ENCODE results near the gene NREP. TPM values are rescaled to one million over a fixed set of nuclear protein-coding genes. Genes with fewer than 3 reads are reported as not detected.

NREP gene
- 10 to 100 TPM; 14.2 to 15.7 TPM for total RNA-seq

GRCh38 chr5:111756581-111757354 lies at the start of gene NREP:
Gene NREP, minus strand, starts transcription at chr5:111757194. Its CDS starts 1,422 bp downstream, at chr5:111755772.
- Mint-ChIP-seq H3K27me3 (no peaks in the 10 kb centered on the region), H3K4me1 (peaks cover 24% of the 10 kb centered on the region), H3K9me3 (no peaks in the 10 kb centered on the region), H3K4me3 (peak within 1 kb of the TSS; percentile 79), H3K27ac (peak within 1 kb of the TSS; percentile 89), H3K36me3 (peaks cover 4% of the 10 kb centered on the region)
- peak; percentile 25 for DNase-seq

DNA sequence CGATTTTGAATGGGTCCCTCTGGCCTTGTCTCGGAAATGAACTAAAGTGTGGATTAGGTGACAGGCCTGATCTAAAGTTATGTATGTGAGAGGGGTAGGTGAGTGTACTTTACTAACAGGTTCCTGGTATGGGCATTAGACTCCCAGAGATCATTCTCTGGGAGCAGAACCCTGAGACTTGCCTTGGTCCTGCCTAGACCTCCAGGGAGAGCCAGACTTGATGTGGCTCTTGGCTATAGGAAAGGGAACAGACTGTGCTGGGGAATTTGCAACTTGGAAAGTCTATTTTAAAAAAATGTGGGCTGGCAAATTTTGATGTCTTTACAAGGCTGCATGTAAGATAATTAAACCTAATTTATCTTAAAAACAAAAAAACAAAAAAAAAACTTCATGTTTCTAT lies 49.8 kb upstream of the NREP start:
- Mint-ChIP-seq H3K4me3 (no peak overlapping the region), H3K9me3 (no peaks in the 10 kb centered on the region), H3K27ac (no peak overlapping the region), H3K36me3 (no peaks in the 10 kb centered on the region), H3K27me3 (no peaks in the 10 kb centered on the region), H3K4me1 (no peaks in the 10 kb centered on the region)
- DNase-seq = no peak

DNA sequence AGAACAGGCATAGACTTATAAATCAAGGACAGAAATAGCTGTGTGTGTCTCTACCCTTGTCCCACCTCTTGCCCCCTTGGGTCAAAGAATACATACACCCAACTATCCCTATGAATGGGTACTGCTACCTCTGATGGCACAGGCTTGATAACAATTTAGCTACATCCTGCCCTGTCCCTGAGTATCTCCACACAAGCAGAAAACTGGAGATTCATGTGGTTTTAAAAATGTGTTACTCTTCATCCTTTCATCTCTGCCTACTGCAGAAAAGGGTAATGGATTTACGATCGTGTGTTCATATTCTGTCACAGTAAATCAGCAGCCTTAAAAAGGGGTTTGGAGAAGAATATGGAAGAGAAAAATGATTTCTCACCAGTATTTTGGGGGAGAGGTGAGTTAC lies 49.2 kb upstream of the NREP start:
- no peaks in the 10 kb centered on the region for H3K27me3 Mint-ChIP-seq
- H3K4me3 Mint-ChIP-seq = no peak overlapping the region
- H3K9me3 Mint-ChIP-seq = no peaks in the 10 kb centered on the region
- H3K4me1 Mint-ChIP-seq = no peaks in the 10 kb centered on the region
- H3K27ac Mint-ChIP-seq = no peak overlapping the region
- DNase-seq = no peak
- H3K36me3 Mint-ChIP-seq = no peaks in the 10 kb centered on the region

DNA sequence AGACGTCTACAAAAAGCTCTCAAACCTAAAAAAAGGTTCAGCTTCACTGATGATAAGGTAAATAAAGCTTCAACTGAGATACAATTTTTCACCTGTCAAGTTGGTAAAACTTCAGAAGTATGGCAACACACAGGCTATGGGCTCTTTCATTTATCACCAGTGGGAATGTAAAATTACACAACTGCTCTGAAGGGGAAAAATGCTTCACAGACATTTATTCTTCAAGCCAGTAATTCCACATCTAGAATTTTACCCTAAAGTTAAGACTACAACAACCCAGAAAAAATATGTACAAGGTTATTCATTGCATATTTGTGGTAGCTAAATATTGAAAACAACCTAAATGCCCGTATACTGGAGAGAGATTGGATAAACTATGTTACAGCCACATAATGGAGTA lies 48.1 kb upstream of the NREP start:
- no peaks in the 10 kb centered on the region for H3K4me1 Mint-ChIP-seq
- no peak overlapping the region for H3K4me3 Mint-ChIP-seq
- no peak for DNase-seq
- no peaks in the 10 kb centered on the region for H3K36me3 Mint-ChIP-seq
- no peak overlapping the region for H3K27ac Mint-ChIP-seq
- no peaks in the 10 kb centered on the region for H3K9me3 Mint-ChIP-seq
- H3K27me3 Mint-ChIP-seq = no peaks in the 10 kb centered on the region

DNA sequence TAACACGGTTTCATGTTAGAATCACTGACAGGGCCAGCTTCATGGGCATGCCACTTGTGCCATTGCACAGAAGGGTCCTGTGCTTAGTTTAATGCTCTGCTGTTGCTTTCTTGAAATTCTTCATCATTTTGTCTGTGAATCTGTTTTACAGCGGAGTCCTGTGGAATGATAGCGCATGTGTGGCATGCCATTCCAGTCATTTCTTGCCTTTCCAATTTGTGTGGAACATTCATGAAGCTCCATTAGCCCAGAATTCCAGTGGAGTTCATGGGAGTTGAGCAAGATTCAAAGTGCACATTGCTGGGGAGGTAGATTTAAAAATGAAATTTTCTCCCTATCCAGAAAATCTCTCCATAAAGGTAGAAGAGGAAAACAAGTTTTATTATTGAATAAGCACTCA lies 43.4 kb upstream of the NREP start:
- Mint-ChIP-seq H3K27ac (no peak overlapping the region), H3K36me3 (no peaks in the 10 kb centered on the region), H3K4me3 (no peak overlapping the region), H3K4me1 (no peaks in the 10 kb centered on the region), H3K9me3 (peaks cover 1% of the 10 kb centered on the region), H3K27me3 (peaks cover 3% of the 10 kb centered on the region)
- no peak for DNase-seq

- DNase-seq = no peak
- H3K4me1 Mint-ChIP-seq = no peaks in the 10 kb centered on the region
- H3K4me3 Mint-ChIP-seq = no peak overlapping the region
- H3K27ac Mint-ChIP-seq = no peak overlapping the region
- H3K9me3 Mint-ChIP-seq = peaks cover 3% of the 10 kb centered on the region
- peaks cover 3% of the 10 kb centered on the region for H3K27me3 Mint-ChIP-seq
- no peaks in the 10 kb centered on the region for H3K36me3 Mint-ChIP-seq
Observed at GRCh38 chr5:111795142-111795541, 38.1 kb upstream of the NREP start.

- peaks cover 3% of the 10 kb centered on the region for H3K9me3 Mint-ChIP-seq
- H3K36me3 Mint-ChIP-seq = no peaks in the 10 kb centered on the region
- H3K4me3 Mint-ChIP-seq = no peak overlapping the region
- no peaks in the 10 kb centered on the region for H3K4me1 Mint-ChIP-seq
- DNase-seq = no peak
- H3K27ac Mint-ChIP-seq = no peak overlapping the region
- H3K27me3 Mint-ChIP-seq = peaks cover 10% of the 10 kb centered on the region
Observed at GRCh38 chr5:111792471-111793058, 35.6 kb upstream of the NREP start.

DNA sequence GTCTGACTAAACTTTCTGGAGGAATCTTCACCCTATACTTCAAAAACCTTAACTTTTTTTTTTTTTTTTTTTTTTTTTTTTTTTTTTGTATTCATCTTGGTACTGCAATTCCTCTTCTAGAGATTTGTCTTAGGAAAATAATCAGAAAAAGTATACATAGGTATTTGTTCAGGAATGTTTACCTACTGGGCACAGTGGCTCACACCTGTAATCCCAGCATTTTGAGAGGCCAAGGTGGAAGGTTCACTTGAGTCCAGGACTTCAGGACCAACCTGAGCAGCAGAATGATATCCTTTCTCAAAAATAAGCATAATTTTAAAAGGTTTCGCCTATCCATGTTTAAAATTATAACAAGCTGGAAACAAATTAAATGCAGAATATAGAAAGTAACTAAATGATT lies 33.3 kb upstream of the NREP start:
- Mint-ChIP-seq H3K4me3 (no peak overlapping the region), H3K36me3 (no peaks in the 10 kb centered on the region), H3K27ac (no peak overlapping the region), H3K27me3 (peaks cover 7% of the 10 kb centered on the region), H3K9me3 (peaks cover 1% of the 10 kb centered on the region), H3K4me1 (no peaks in the 10 kb centered on the region)
- DNase-seq = no peak

GRCh38 chr5:111787006-111787405 lies 30.0 kb upstream of the NREP start:
- Mint-ChIP-seq H3K36me3 (no peaks in the 10 kb centered on the region), H3K4me1 (no peaks in the 10 kb centered on the region), H3K27ac (no peak overlapping the region), H3K9me3 (no peaks in the 10 kb centered on the region), H3K4me3 (no peak overlapping the region), H3K27me3 (peaks cover 13% of the 10 kb centered on the region)
- DNase-seq = no peak

DNA sequence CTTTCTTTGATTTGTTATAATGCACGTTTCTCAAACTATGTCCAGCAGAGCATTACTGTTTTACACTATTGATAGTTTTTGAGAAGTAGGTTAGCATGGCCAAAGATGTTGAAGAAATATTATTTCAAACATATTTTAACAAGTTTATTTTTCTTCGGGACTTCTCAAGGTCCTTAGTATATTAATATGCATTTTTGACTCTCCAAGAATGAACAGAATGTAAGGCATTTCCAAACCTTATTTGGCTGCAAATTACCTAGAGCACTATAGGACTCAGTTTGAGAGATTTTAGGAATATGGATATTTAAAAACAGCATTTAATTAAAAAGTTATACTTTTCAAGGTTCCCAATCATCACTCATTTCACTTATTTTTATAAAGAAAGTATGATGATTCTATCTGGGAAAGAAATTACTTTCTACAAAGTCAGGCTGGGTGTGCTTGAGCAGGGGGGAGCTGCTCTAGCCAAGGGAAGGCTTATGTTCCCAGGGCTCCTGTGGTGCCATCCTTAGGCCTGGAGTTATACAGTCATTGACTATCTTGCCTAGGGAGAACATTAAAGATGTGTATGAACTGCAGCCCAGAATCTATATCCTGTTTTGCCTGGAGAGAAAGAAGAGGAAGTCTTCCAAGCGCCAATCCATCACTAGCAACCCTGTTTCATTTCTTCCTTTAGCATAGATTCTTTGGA lies 27.6 kb upstream of the NREP start:
- Mint-ChIP-seq H3K27me3 (peaks cover 17% of the 10 kb centered on the region), H3K27ac (no peak overlapping the region), H3K9me3 (no peaks in the 10 kb centered on the region), H3K4me1 (no peaks in the 10 kb centered on the region), H3K36me3 (no peaks in the 10 kb centered on the region), H3K4me3 (no peak overlapping the region)
- DNase-seq = no peak

GRCh38 chr5:111783537-111783936 lies 26.5 kb upstream of the NREP start:
- Mint-ChIP-seq H3K4me3 (no peak overlapping the region), H3K36me3 (no peaks in the 10 kb centered on the region), H3K27me3 (peaks cover 17% of the 10 kb centered on the region), H3K4me1 (no peaks in the 10 kb centered on the region), H3K9me3 (no peaks in the 10 kb centered on the region), H3K27ac (no peak overlapping the region)
- DNase-seq = no peak

- Mint-ChIP-seq H3K4me3 (no peak overlapping the region), H3K4me1 (no peaks in the 10 kb centered on the region), H3K27ac (no peak overlapping the region), H3K36me3 (no peaks in the 10 kb centered on the region), H3K9me3 (no peaks in the 10 kb centered on the region), H3K27me3 (peaks cover 10% of the 10 kb centered on the region)
- DNase-seq = no peak
Observed at GRCh38 chr5:111782216-111782615, 25.2 kb upstream of the NREP start.

DNA sequence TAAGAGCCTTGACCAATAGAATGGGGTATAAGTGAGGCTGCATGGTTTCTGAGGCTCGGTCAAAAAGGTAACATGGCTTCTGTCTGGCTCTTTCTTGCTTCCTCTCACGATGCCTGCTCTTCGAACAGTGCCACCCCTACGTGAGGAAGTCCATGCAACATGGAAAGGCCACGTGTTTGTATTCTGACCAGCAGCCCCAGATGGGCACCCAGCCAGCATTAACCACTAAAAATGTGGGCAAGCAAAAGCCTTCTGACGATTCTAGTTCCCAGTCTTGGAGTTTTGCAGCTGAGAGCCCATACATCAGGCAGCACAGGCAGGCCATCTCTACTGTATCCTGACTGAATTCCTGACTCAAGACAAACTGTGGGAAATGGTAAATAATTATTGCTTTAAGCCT lies 24.2 kb upstream of the NREP start:
- H3K4me1 Mint-ChIP-seq = no peaks in the 10 kb centered on the region
- H3K27ac Mint-ChIP-seq = no peak overlapping the region

DNA sequence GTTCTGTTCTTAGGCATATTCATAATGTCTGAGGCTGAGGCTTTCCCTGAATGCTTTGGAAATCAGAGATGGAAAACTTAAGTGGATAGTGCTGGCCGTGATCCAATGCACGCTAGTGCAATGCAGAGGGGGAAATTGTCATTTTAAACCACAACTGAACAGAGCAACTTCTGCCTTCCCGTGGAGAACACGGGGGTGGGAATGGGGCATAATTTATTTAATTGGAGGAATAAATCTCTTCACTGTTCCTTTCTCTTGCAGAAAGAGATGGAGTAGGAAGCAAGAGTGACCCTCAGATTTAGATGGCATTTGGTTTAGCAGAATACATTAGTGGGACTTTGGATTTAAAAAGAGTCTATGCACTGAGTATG lies 22.9 kb upstream of the NREP start:
- no peak overlapping the region for H3K27ac Mint-ChIP-seq

More for the DNA sequence above, 24.2 kb upstream of the NREP start:
- DNase-seq = no peak
- peaks cover 10% of the 10 kb centered on the region for H3K27me3 Mint-ChIP-seq
- H3K4me3 Mint-ChIP-seq = no peak overlapping the region
- H3K9me3 Mint-ChIP-seq = no peaks in the 10 kb centered on the region
- no peaks in the 10 kb centered on the region for H3K36me3 Mint-ChIP-seq

DNA sequence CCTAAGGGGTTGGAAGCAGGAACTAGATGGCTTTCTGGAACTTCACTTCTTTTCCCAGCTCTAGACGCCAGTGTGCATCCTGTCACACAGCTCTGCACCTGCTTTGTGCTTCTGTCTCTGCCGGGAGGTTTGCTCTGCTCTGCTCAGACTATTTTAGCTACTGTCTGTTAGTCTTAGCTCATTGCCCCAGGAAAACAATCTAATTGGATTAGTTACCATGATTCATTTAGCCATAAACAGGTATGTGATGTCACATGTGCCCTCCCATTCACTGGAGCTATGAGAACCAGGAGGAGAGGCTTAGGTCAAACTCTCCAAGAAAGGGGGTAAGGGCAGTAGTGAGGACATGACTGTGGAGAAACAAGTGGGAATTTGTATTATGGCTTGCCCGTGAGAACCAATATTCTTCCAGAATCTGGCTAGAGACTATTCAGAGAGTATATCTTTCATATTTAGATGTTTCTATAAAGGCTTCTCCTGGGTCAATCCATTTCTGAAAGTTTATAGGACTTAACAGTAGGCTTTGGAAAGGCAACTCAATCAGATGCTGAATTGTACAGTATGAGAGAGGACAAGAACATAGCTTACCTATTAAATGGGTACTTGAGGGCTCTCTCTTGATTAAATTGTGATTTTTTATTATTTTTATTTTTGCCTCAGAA lies 22.4 kb upstream of the NREP start:
- H3K4me3 Mint-ChIP-seq = no peak overlapping the region
- peaks cover 10% of the 10 kb centered on the region for H3K27me3 Mint-ChIP-seq
- no peak overlapping the region for H3K27ac Mint-ChIP-seq
- no peaks in the 10 kb centered on the region for H3K9me3 Mint-ChIP-seq
- no peaks in the 10 kb centered on the region for H3K4me1 Mint-ChIP-seq
- H3K36me3 Mint-ChIP-seq = no peaks in the 10 kb centered on the region
- DNase-seq = no peak

More for the DNA sequence above, 22.9 kb upstream of the NREP start:
- Mint-ChIP-seq H3K4me3 (no peak overlapping the region), H3K4me1 (no peaks in the 10 kb centered on the region), H3K27me3 (peaks cover 10% of the 10 kb centered on the region), H3K9me3 (no peaks in the 10 kb centered on the region), H3K36me3 (no peaks in the 10 kb centered on the region)
- no peak for DNase-seq

All from activated naive CD8-positive, alpha-beta T cell treated with anti-CD3 and anti-CD28 coated beads for 36 hours (primary cell).